ENCODE measurements around the gene MBD3L5.
"Not testable (repeated sequence)": the region's sequence is repeated elsewhere in the genome, so short reads cannot be mapped to it uniquely, and the experiment has no call there.

MBD3L5 gene

GRCh38 chr19:7030278-7030677, at the start of gene MBD3L5:
MBD3L5 (plus strand) TSS chr19:7030578; CDS start chr19:7030612, 34 bp downstream.
- H3K36me3 ChIP-seq (ENCODE audit: control insufficient read depth, insufficient read depth, low read length); H3K27ac ChIP-seq (ENCODE audit: low read depth, low read length); H3K4me1 ChIP-seq (ENCODE audit: control insufficient read depth, insufficient read depth, low read length); H3K9ac ChIP-seq (ENCODE audit: low read depth, low read length); H3K9me3 ChIP-seq (ENCODE audit: control insufficient read depth, insufficient read depth, low read length); H3K4me3 ChIP-seq (ENCODE audit: low read depth, low read length); H3K27me3 ChIP-seq (ENCODE audit: control insufficient read depth, insufficient read depth, low read length): not testable (repeated sequence)

GRCh38 chr19:6983448-6983847, 46.9 kb upstream of the MBD3L5 start:
- no peaks in the 10 kb centered on the region for H3K27me3 ChIP-seq (ENCODE audit: control insufficient read depth, insufficient read depth, low read length)
- peaks cover 79% of the 10 kb centered on the region for H3K9me3 ChIP-seq (ENCODE audit: control insufficient read depth, insufficient read depth, low read length)
- H3K36me3 ChIP-seq (ENCODE audit: control insufficient read depth, insufficient read depth, low read length) = no peaks in the 10 kb centered on the region

GRCh38 chr19:6987850-6988249, 42.5 kb upstream of the MBD3L5 start:
- Histone ChIP-seq H3K9me3 (ENCODE audit: control insufficient read depth, insufficient read depth, low read length) (peaks cover 78% of the 10 kb centered on the region), H3K9ac (ENCODE audit: low read depth, low read length) (no peak overlapping the region), H3K36me3 (ENCODE audit: control insufficient read depth, insufficient read depth, low read length) (no peaks in the 10 kb centered on the region), H3K4me3 (ENCODE audit: low read depth, low read length) (no peak overlapping the region), H3K27me3 (ENCODE audit: control insufficient read depth, insufficient read depth, low read length) (no peaks in the 10 kb centered on the region), H3K27ac (ENCODE audit: low read depth, low read length) (no peak overlapping the region), H3K4me1 (ENCODE audit: control insufficient read depth, insufficient read depth, low read length) (no peaks in the 10 kb centered on the region)

More at GRCh38 chr19:6983448-6983847, 46.9 kb upstream of the MBD3L5 start:
- Histone ChIP-seq H3K27ac (ENCODE audit: low read depth, low read length) (no peak overlapping the region), H3K4me3 (ENCODE audit: low read depth, low read length) (no peak overlapping the region), H3K9ac (ENCODE audit: low read depth, low read length) (no peak overlapping the region), H3K4me1 (ENCODE audit: control insufficient read depth, insufficient read depth, low read length) (no peaks in the 10 kb centered on the region)

- no peaks in the 10 kb centered on the region for H3K4me1 ChIP-seq (ENCODE audit: control insufficient read depth, insufficient read depth, low read length)
Observed at GRCh38 chr19:6988257-6988656, 42.1 kb upstream of the MBD3L5 start.

GRCh38 chr19:6995054-6995453, 35.3 kb upstream of the MBD3L5 start:
- no peaks in the 10 kb centered on the region for H3K36me3 ChIP-seq (ENCODE audit: control insufficient read depth, insufficient read depth, low read length)
- H3K4me1 ChIP-seq (ENCODE audit: control insufficient read depth, insufficient read depth, low read length) = no peaks in the 10 kb centered on the region
- H3K4me3 ChIP-seq (ENCODE audit: low read depth, low read length) = no peak overlapping the region
- H3K27ac ChIP-seq (ENCODE audit: low read depth, low read length) = no peak overlapping the region
- H3K27me3 ChIP-seq (ENCODE audit: control insufficient read depth, insufficient read depth, low read length) = no peaks in the 10 kb centered on the region
- peaks cover 76% of the 10 kb centered on the region for H3K9me3 ChIP-seq (ENCODE audit: control insufficient read depth, insufficient read depth, low read length)
- no peak overlapping the region for H3K9ac ChIP-seq (ENCODE audit: low read depth, low read length)

More at GRCh38 chr19:6988257-6988656, 42.1 kb upstream of the MBD3L5 start:
- no peak overlapping the region for H3K4me3 ChIP-seq (ENCODE audit: low read depth, low read length)
- no peak overlapping the region for H3K9ac ChIP-seq (ENCODE audit: low read depth, low read length)
- H3K27ac ChIP-seq (ENCODE audit: low read depth, low read length) = no peak overlapping the region
- H3K9me3 ChIP-seq (ENCODE audit: control insufficient read depth, insufficient read depth, low read length) = peaks cover 78% of the 10 kb centered on the region
- H3K27me3 ChIP-seq (ENCODE audit: control insufficient read depth, insufficient read depth, low read length) = no peaks in the 10 kb centered on the region
- H3K36me3 ChIP-seq (ENCODE audit: control insufficient read depth, insufficient read depth, low read length) = no peaks in the 10 kb centered on the region

- no peaks in the 10 kb centered on the region for H3K36me3 ChIP-seq (ENCODE audit: control insufficient read depth, insufficient read depth, low read length)
- H3K4me1 ChIP-seq (ENCODE audit: control insufficient read depth, insufficient read depth, low read length) = no peaks in the 10 kb centered on the region
- no peaks in the 10 kb centered on the region for H3K27me3 ChIP-seq (ENCODE audit: control insufficient read depth, insufficient read depth, low read length)
- peaks cover 82% of the 10 kb centered on the region for H3K9me3 ChIP-seq (ENCODE audit: control insufficient read depth, insufficient read depth, low read length)
- no peak overlapping the region for H3K9ac ChIP-seq (ENCODE audit: low read depth, low read length)
- H3K4me3 ChIP-seq (ENCODE audit: low read depth, low read length) = no peak overlapping the region
- no peak overlapping the region for H3K27ac ChIP-seq (ENCODE audit: low read depth, low read length)
Observed at GRCh38 chr19:6996810-6997209, 33.6 kb upstream of the MBD3L5 start.

- Histone ChIP-seq H3K9ac (ENCODE audit: low read depth, low read length) (no peak overlapping the region), H3K36me3 (ENCODE audit: control insufficient read depth, insufficient read depth, low read length) (no peaks in the 10 kb centered on the region), H3K4me3 (ENCODE audit: low read depth, low read length) (no peak overlapping the region), H3K9me3 (ENCODE audit: control insufficient read depth, insufficient read depth, low read length) (peaks cover 86% of the 10 kb centered on the region), H3K4me1 (ENCODE audit: control insufficient read depth, insufficient read depth, low read length) (no peaks in the 10 kb centered on the region), H3K27ac (ENCODE audit: low read depth, low read length) (no peak overlapping the region), H3K27me3 (ENCODE audit: control insufficient read depth, insufficient read depth, low read length) (no peaks in the 10 kb centered on the region)
Observed at GRCh38 chr19:6997679-6998445, 32.5 kb upstream of the MBD3L5 start.

GRCh38 chr19:6999933-7000332, 30.4 kb upstream of the MBD3L5 start:
- H3K4me3 ChIP-seq (ENCODE audit: low read depth, low read length) = no peak overlapping the region
- H3K36me3 ChIP-seq (ENCODE audit: control insufficient read depth, insufficient read depth, low read length) = no peaks in the 10 kb centered on the region
- no peak overlapping the region for H3K27ac ChIP-seq (ENCODE audit: low read depth, low read length)
- no peaks in the 10 kb centered on the region for H3K27me3 ChIP-seq (ENCODE audit: control insufficient read depth, insufficient read depth, low read length)
- no peaks in the 10 kb centered on the region for H3K4me1 ChIP-seq (ENCODE audit: control insufficient read depth, insufficient read depth, low read length)
- peaks cover 85% of the 10 kb centered on the region for H3K9me3 ChIP-seq (ENCODE audit: control insufficient read depth, insufficient read depth, low read length)
- no peak overlapping the region for H3K9ac ChIP-seq (ENCODE audit: low read depth, low read length)

- Histone ChIP-seq H3K27ac (ENCODE audit: low read depth, low read length) (no peak overlapping the region), H3K4me1 (ENCODE audit: control insufficient read depth, insufficient read depth, low read length) (no peaks in the 10 kb centered on the region), H3K36me3 (ENCODE audit: control insufficient read depth, insufficient read depth, low read length) (no peaks in the 10 kb centered on the region), H3K9me3 (ENCODE audit: control insufficient read depth, insufficient read depth, low read length) (peaks cover 85% of the 10 kb centered on the region), H3K9ac (ENCODE audit: low read depth, low read length) (no peak overlapping the region), H3K27me3 (ENCODE audit: control insufficient read depth, insufficient read depth, low read length) (no peaks in the 10 kb centered on the region), H3K4me3 (ENCODE audit: low read depth, low read length) (no peak overlapping the region)
Observed at GRCh38 chr19:7000333-7000732, 30.0 kb upstream of the MBD3L5 start.

GRCh38 chr19:7000816-7001215, 29.6 kb upstream of the MBD3L5 start:
- Histone ChIP-seq H3K4me1 (ENCODE audit: control insufficient read depth, insufficient read depth, low read length) (no peaks in the 10 kb centered on the region), H3K36me3 (ENCODE audit: control insufficient read depth, insufficient read depth, low read length) (no peaks in the 10 kb centered on the region), H3K9ac (ENCODE audit: low read depth, low read length) (no peak overlapping the region), H3K27me3 (ENCODE audit: control insufficient read depth, insufficient read depth, low read length) (no peaks in the 10 kb centered on the region), H3K4me3 (ENCODE audit: low read depth, low read length) (no peak overlapping the region), H3K27ac (ENCODE audit: low read depth, low read length) (no peak overlapping the region), H3K9me3 (ENCODE audit: control insufficient read depth, insufficient read depth, low read length) (peaks cover 81% of the 10 kb centered on the region)

- no peak overlapping the region for H3K27ac ChIP-seq (ENCODE audit: low read depth, low read length)
- H3K9ac ChIP-seq (ENCODE audit: low read depth, low read length) = no peak overlapping the region
- no peaks in the 10 kb centered on the region for H3K36me3 ChIP-seq (ENCODE audit: control insufficient read depth, insufficient read depth, low read length)
- H3K27me3 ChIP-seq (ENCODE audit: control insufficient read depth, insufficient read depth, low read length) = no peaks in the 10 kb centered on the region
- H3K4me3 ChIP-seq (ENCODE audit: low read depth, low read length) = no peak overlapping the region
- no peaks in the 10 kb centered on the region for H3K4me1 ChIP-seq (ENCODE audit: control insufficient read depth, insufficient read depth, low read length)
- H3K9me3 ChIP-seq (ENCODE audit: control insufficient read depth, insufficient read depth, low read length) = peaks cover 78% of the 10 kb centered on the region
Observed at GRCh38 chr19:7004313-7004931, 26.0 kb upstream of the MBD3L5 start.
